ENCODE results near the gene ANKRD52. TPM values are rescaled to one million over a fixed set of nuclear protein-coding genes. Genes with fewer than 3 reads are reported as not detected.
"Not testable (repeated sequence)": the region's sequence is repeated elsewhere in the genome, so short reads cannot be mapped to it uniquely, and the experiment has no call there.

ANKRD52 gene
- total RNA-seq, 1 donor from 2014 or later = 66.0 TPM

- no peaks in the 10 kb centered on the region for H3K4me1 Mint-ChIP-seq (ENCODE audit: low read depth)
- H3K9me3 Mint-ChIP-seq = no peaks in the 10 kb centered on the region
- peaks cover 53% of the 10 kb centered on the region for H3K36me3 Mint-ChIP-seq (ENCODE audit: low read depth)
- no peak for DNase-seq (ENCODE audit: low spot score)
- H3K27ac Mint-ChIP-seq = no peak overlapping the region
- no peak overlapping the region for H3K4me3 Mint-ChIP-seq (ENCODE audit: low read depth)
- intact Hi-C loops (cut with micrococcal nuclease) = no loop called here
- no peaks in the 10 kb centered on the region for H3K27me3 Mint-ChIP-seq (ENCODE audit: low read depth)
Observed at GRCh38 chr12:56213878-56214277, 44.3 kb downstream of the ANKRD52 start.

DNA sequence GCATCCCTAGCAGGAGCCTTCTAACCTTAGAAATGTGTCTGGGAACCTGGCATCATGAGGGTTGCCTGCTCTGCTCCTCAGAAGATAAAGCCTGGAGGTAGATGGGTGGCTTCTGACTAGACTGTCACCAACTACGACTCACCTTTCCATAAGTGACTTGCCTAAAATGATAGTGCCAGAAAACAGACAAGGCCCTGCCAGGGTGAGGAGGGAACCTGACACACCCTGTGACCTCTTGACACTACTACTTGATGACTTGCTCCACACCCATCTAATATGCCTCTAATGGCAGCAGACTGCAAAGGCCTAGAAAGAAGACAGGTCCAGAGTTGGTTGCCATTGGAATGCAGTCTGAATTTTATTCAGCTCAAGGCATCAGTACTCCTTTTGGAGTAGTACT, 45.8 kb downstream of the ANKRD52 start:
- Mint-ChIP-seq H3K9me3 (no peaks in the 10 kb centered on the region), H3K27ac (no peak overlapping the region), H3K4me1 (ENCODE audit: low read depth) (no peaks in the 10 kb centered on the region)

GRCh38 chr12:56208006-56208405, 50.2 kb downstream of the ANKRD52 start:
- H3K36me3 Mint-ChIP-seq (ENCODE audit: low read depth) = peaks cover 52% of the 10 kb centered on the region

More for the DNA sequence above, 45.8 kb downstream of the ANKRD52 start:
- H3K27me3 Mint-ChIP-seq (ENCODE audit: low read depth) = no peaks in the 10 kb centered on the region
- intact Hi-C loops (cut with micrococcal nuclease) = no loop called here
- no peak overlapping the region for H3K4me3 Mint-ChIP-seq (ENCODE audit: low read depth)
- peaks cover 62% of the 10 kb centered on the region for H3K36me3 Mint-ChIP-seq (ENCODE audit: low read depth)
- no peak for DNase-seq (ENCODE audit: low spot score)

DNA sequence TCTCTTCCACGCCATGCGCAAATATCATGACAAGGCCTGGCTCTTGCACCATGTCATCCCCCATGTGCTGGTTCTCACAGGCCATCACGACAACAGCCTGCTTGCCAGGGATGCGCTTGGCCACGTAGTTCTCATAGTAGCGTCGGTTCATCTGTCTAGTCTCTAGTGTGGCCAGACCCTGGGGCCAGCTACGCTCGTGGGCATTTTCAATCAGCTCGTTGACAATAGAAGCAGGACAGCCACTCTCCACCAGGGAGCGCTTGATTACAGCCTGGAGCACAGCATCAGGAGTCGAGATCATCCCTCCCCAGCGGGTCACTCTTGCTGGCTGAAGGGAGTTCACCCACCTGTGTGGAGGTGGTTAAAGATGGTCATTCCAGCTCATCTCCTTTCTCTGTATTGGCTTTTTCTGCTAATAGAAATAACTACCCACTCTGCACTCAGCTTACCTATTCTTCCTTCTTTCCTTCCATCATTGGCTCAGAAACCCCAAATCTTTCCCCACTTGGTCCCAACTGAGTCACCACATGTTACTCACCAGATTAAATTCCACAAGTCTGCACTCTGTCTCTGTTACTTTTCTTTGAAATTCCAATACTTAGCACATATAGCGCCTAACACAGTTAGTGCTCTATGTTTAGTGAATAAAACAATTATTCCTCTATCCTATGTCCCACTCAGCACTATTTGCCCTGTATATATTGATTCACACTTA, 51.6 kb downstream of the ANKRD52 start:
- Mint-ChIP-seq H3K9me3 (no peaks in the 10 kb centered on the region), H3K36me3 (ENCODE audit: low read depth) (peaks cover 41% of the 10 kb centered on the region), H3K4me3 (ENCODE audit: low read depth) (no peak overlapping the region), H3K4me1 (ENCODE audit: low read depth) (peaks cover 1% of the 10 kb centered on the region), H3K27ac (no peak overlapping the region), H3K27me3 (ENCODE audit: low read depth) (no peaks in the 10 kb centered on the region)
- no peak for DNase-seq (ENCODE audit: low spot score)
- intact Hi-C loops (cut with micrococcal nuclease) = no loop called here

More at GRCh38 chr12:56208006-56208405, 50.2 kb downstream of the ANKRD52 start:
- peaks cover 1% of the 10 kb centered on the region for H3K4me1 Mint-ChIP-seq (ENCODE audit: low read depth)
- H3K9me3 Mint-ChIP-seq = no peaks in the 10 kb centered on the region
- intact Hi-C loops (cut with micrococcal nuclease) = no loop called here
- H3K4me3 Mint-ChIP-seq (ENCODE audit: low read depth) = no peak overlapping the region
- no peak for DNase-seq (ENCODE audit: low spot score)
- no peak overlapping the region for H3K27ac Mint-ChIP-seq
- H3K27me3 Mint-ChIP-seq (ENCODE audit: low read depth) = no peaks in the 10 kb centered on the region

- no peak for DNase-seq (ENCODE audit: low spot score)
- Mint-ChIP-seq H3K9me3 (no peaks in the 10 kb centered on the region), H3K4me3 (ENCODE audit: low read depth) (no peak overlapping the region), H3K36me3 (ENCODE audit: low read depth) (peaks cover 34% of the 10 kb centered on the region), H3K4me1 (ENCODE audit: low read depth) (peaks cover 1% of the 10 kb centered on the region), H3K27ac (no peak overlapping the region), H3K27me3 (ENCODE audit: low read depth) (no peaks in the 10 kb centered on the region)
- intact Hi-C loops (cut with micrococcal nuclease) = no loop called here
Observed at GRCh38 chr12:56205445-56205844, 52.7 kb downstream of the ANKRD52 start.

DNA sequence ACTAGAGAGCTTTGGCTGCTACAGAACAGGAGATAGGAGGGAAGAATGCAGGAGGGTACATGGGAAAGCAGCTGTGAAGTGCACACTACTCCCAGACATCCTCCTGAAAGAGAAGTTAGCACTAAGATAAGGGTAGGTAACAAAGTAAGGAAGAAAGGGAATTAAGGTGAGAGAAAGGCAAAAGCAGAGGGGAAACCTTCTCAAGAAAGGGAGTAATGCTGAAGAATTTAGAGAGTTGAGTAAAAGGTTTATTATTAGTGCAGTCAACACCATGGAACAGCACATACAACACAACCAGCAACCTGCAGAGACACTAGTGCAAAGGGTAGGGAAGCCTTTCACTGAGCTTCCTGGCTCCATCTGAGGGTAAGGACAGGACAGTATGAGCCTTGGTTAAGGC, 53.9 kb downstream of the ANKRD52 start:
- Mint-ChIP-seq H3K9me3 (no peaks in the 10 kb centered on the region), H3K4me1 (ENCODE audit: low read depth) (peaks cover 1% of the 10 kb centered on the region), H3K36me3 (ENCODE audit: low read depth) (peaks cover 25% of the 10 kb centered on the region), H3K4me3 (ENCODE audit: low read depth) (no peak overlapping the region), H3K27me3 (ENCODE audit: low read depth) (no peaks in the 10 kb centered on the region), H3K27ac (no peak overlapping the region)
- intact Hi-C loops (cut with micrococcal nuclease) = no loop called here
- DNase-seq (ENCODE audit: low spot score) = no peak

- no peaks in the 10 kb centered on the region for H3K27me3 Mint-ChIP-seq (ENCODE audit: low read depth)
- intact Hi-C loops (cut with micrococcal nuclease) = no loop called here
- H3K4me3 Mint-ChIP-seq (ENCODE audit: low read depth) = no peak overlapping the region
- DNase-seq (ENCODE audit: low spot score) = no peak
- H3K9me3 Mint-ChIP-seq = no peaks in the 10 kb centered on the region
- no peak overlapping the region for H3K27ac Mint-ChIP-seq
- H3K4me1 Mint-ChIP-seq (ENCODE audit: low read depth) = peaks cover 1% of the 10 kb centered on the region
- peaks cover 21% of the 10 kb centered on the region for H3K36me3 Mint-ChIP-seq (ENCODE audit: low read depth)
Observed at GRCh38 chr12:56202838-56203237, 55.3 kb downstream of the ANKRD52 start.

- H3K27me3 Mint-ChIP-seq (ENCODE audit: low read depth) = no peaks in the 10 kb centered on the region
- H3K27ac Mint-ChIP-seq = no peak overlapping the region
- DNase-seq (ENCODE audit: low spot score) = no peak
- no peaks in the 10 kb centered on the region for H3K9me3 Mint-ChIP-seq
- no peak overlapping the region for H3K4me3 Mint-ChIP-seq (ENCODE audit: low read depth)
- intact Hi-C loops (cut with micrococcal nuclease) = no loop called here
- peaks cover 16% of the 10 kb centered on the region for H3K36me3 Mint-ChIP-seq (ENCODE audit: low read depth)
- peaks cover 1% of the 10 kb centered on the region for H3K4me1 Mint-ChIP-seq (ENCODE audit: low read depth)
Observed at GRCh38 chr12:56202366-56202765, 55.8 kb downstream of the ANKRD52 start.

GRCh38 chr12:56198836-56199235, 59.3 kb downstream of the ANKRD52 start:
- Mint-ChIP-seq H3K4me3 (ENCODE audit: low read depth) (no peak overlapping the region), H3K36me3 (ENCODE audit: low read depth) (no peaks in the 10 kb centered on the region), H3K4me1 (ENCODE audit: low read depth) (peaks cover 1% of the 10 kb centered on the region), H3K9me3 (no peaks in the 10 kb centered on the region), H3K27ac (no peak overlapping the region), H3K27me3 (ENCODE audit: low read depth) (no peaks in the 10 kb centered on the region)
- no peak for DNase-seq (ENCODE audit: low spot score)
- intact Hi-C loops (cut with micrococcal nuclease) = loop anchor here (10.0 kb wide), 1 partner anchor 154 kb away; the partner anchor contains the start of gene RPS26

GRCh38 chr12:56197921-56198635, 60.1 kb downstream of the ANKRD52 start:
- DNase-seq (ENCODE audit: low spot score) = no peak
- Mint-ChIP-seq H3K27me3 (ENCODE audit: low read depth) (no peaks in the 10 kb centered on the region), H3K4me3 (ENCODE audit: low read depth) (no peak overlapping the region), H3K27ac (no peak overlapping the region), H3K36me3 (ENCODE audit: low read depth) (no peaks in the 10 kb centered on the region), H3K4me1 (ENCODE audit: low read depth) (peaks cover 6% of the 10 kb centered on the region), H3K9me3 (no peaks in the 10 kb centered on the region)
- intact Hi-C loops (cut with micrococcal nuclease) = loop anchor here (10.0 kb wide), 1 partner anchor 153 kb away; the partner anchor contains the start of gene RPS26

- H3K9me3 Mint-ChIP-seq; H3K4me3 Mint-ChIP-seq (ENCODE audit: low read depth); H3K36me3 Mint-ChIP-seq (ENCODE audit: low read depth); H3K27me3 Mint-ChIP-seq (ENCODE audit: low read depth); DNase-seq (ENCODE audit: low spot score); H3K27ac Mint-ChIP-seq: not testable (repeated sequence)
- H3K4me1 Mint-ChIP-seq (ENCODE audit: low read depth) = peaks cover 12% of the 10 kb centered on the region
- intact Hi-C loops (cut with micrococcal nuclease) = loop anchor here (10.0 kb wide), 1 partner anchor 152 kb away; the partner anchor contains the start of gene RPS26
Observed at GRCh38 chr12:56196818-56197550, 61.2 kb downstream of the ANKRD52 start.

DNA sequence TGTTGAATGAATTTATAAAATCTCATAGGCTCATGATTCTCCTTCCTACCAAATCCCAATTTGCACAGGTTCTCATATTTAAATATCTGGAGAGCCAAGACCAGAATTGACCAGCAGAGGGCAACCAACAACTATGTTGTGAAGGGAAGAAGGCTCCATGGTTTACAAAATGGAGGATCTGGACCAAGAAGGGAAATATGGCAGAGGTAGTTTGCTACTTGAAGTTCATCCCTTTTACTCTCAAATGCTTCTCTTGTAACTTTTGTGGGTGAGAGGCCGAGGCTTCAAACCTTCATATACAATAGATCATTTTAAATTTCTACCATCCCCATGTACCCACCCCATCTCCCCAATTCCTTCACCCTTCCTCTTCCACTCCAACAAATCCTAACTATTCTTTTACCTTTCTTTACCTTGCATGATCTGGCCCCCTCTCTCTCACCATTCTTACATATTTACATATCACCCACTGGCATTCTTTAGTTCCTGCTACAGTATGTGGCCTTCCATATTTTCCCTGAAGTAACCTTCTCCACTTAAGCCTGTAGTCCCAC, 65.1 kb downstream of the ANKRD52 start:
- DNase-seq (ENCODE audit: low spot score) = peak; percentile 63

More for the DNA sequence above, 65.1 kb downstream of the ANKRD52 start:
- Mint-ChIP-seq H3K4me1 (ENCODE audit: low read depth) (peaks cover 24% of the 10 kb centered on the region), H3K27me3 (ENCODE audit: low read depth) (no peaks in the 10 kb centered on the region), H3K36me3 (ENCODE audit: low read depth) (peaks cover 7% of the 10 kb centered on the region), H3K27ac (peak overlapping the region; percentile 16), H3K9me3 (no peaks in the 10 kb centered on the region), H3K4me3 (ENCODE audit: low read depth) (no peak overlapping the region)
- intact Hi-C loops (cut with micrococcal nuclease) = loop anchor here (1.0 to 10.0 kb wide), 6 partner anchors 31 to 271 kb away; partner anchors contain the start of genes COQ10A, MYL6B, NABP2 and RPS26
